ENCODE results near the gene ZNF654.

GRCh38 chr3:88082854-88083253 is 23.8 kb downstream of the ZNF654 start:
- TF ChIP-seq EZH2 (IDR thresholded peaks at IDR 0.05; ENCODE audit: borderline replicate concordance, low read depth, low read length, poor library complexity, severe bottlenecking) (no peak), CTCF (conservative IDR thresholded peaks at IDR 0.05; ENCODE audit: low read depth, low read length) (no peak)

All from A673 (cell line).